Ectodermal cell (in vitro differentiated cells): ENCODE data around the gene ANKFY1.
"Not testable (repeated sequence)": the region's sequence is repeated elsewhere in the genome, so short reads cannot be mapped to it uniquely, and the experiment has no call there.

Experiments used
- H3K27ac ChIP-seq: 2 replicates; pipeline ENCODE4 v1.7.0; 2013; ENCODE audit warnings: mild to moderate bottlenecking, low read depth, low read length; ENCODE audit not compliant: insufficient read depth, poor library complexity, severe bottlenecking
- H3K27me3 ChIP-seq: 2 replicates; pipeline ENCODE4 v1.7.0; 2013; ENCODE audit warnings: mild to moderate bottlenecking, low read length; ENCODE audit not compliant: insufficient read depth, control insufficient read depth, poor library complexity, severe bottlenecking
- H3K36me3 ChIP-seq: one replicate; pipeline ENCODE4 v1.7.0; 2013; ENCODE audit warnings: low read length; ENCODE audit not compliant: control insufficient read depth, insufficient read depth
- H3K4me1 ChIP-seq: one replicate; pipeline ENCODE4 v1.7.0; 2013; ENCODE audit warnings: low read length; ENCODE audit not compliant: control insufficient read depth, insufficient read depth
- H3K4me3 ChIP-seq: 2 replicates; pipeline ENCODE4 v1.7.0; 2013; ENCODE audit warnings: low read depth, low read length, control low read depth; ENCODE audit not compliant: insufficient read depth
- H3K9me3 ChIP-seq: 2 replicates; pipeline ENCODE4 v1.7.0; 2013; ENCODE audit warnings: mild to moderate bottlenecking, low read length, moderate library complexity; ENCODE audit not compliant: control insufficient read depth
- WGBS, 2 experiments: methylation state at CpG; one replicate each; pipeline ENCODE4 v1.1.7; 2013; ENCODE audit warnings: missing lambda C conversion rate in 2 of 2; 5-methylcytosine and 5-hydroxymethylcytosine counted together

The ANKFY1 gene

DNA sequence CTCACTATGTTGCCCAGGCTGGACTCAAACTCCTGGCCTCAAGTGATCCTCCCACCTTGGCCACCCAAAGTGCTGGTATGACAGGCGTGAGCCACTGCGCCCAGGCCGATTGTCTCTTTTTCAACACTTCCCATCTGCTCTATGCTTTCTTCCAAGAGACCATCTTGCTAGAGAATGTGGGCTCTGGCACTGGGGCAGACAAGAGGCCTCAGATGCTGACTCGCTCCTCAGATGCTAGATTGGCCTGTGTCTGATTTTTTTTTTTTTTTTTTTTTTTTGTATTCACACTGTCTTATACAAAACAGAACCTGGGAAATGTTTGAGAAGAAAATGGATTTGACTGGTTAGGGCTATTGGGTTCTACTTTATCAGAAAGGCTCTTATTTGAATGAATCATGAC, 62.6 kb downstream of the ANKFY1 start:
- WGBS, 2 experiments = 97 to 98% methylated on average over 4 of the region's 4 CpGs
- no peak overlapping the region for H3K4me3 ChIP-seq
- H3K9me3 ChIP-seq = no peaks in the 10 kb centered on the region

DNA sequence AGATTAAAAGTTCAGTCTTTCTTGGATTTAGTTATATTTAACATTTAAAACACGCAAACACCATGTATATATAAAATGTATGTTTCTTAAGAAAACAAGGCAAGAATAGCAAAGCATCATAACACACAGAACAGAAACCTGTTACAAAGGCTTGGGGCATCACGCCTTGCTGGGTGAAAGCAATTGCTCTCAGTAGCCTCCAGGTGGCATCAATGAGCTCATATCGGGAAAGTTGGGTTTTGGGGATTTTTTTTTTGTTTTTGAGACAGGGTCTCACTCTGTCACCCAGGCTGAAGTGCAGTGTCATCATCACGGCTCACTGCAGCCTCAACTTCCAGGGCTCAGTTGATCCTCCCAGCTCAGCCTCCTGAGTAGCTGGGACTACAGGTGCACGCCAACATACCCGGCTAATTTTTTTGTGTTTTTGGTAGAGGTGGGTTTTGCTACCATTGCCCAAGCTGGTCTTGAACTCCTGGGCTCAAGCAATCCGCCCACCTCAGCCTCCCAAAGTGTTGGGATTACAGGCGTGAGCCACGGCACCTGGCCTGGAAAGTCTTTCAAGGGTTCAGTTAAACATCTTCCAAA, 63.9 kb downstream of the ANKFY1 start:
- Histone ChIP-seq H3K9me3 (no peaks in the 10 kb centered on the region), H3K4me3 (no peak overlapping the region), H3K27me3 (no peaks in the 10 kb centered on the region), H3K4me1 (no peaks in the 10 kb centered on the region), H3K36me3 (peaks cover 15% of the 10 kb centered on the region), H3K27ac (no peak overlapping the region)
- 67 to 68% methylated on average over 8 to 9 of the region's 9 CpGs for WGBS, 2 experiments

More for the DNA sequence above, 62.6 kb downstream of the ANKFY1 start:
- Histone ChIP-seq H3K36me3 (peaks cover 16% of the 10 kb centered on the region), H3K4me1 (no peaks in the 10 kb centered on the region), H3K27ac (no peak overlapping the region), H3K27me3 (no peaks in the 10 kb centered on the region)

DNA sequence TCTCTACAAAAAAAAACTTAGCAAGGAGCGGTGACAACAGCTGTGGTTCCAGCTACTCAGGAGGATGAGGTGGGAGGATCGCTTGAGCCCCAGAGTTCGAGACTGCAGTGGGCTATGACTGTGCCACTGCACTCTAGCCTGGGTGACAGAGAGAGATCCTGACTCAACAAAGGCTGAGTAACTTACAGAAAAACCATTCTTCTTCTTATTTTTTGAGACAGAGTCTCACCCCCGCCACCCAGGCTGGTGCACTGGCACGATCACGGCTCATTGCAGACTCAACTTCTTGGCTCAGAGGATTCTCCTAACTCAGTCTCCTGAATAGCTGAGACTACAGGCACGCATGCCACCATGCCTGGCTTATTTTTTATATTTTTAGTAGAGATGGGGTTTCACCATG, 64.8 kb downstream of the ANKFY1 start:
- Histone ChIP-seq H3K27me3 (no peaks in the 10 kb centered on the region), H3K4me1 (no peaks in the 10 kb centered on the region), H3K36me3 (peaks cover 24% of the 10 kb centered on the region), H3K4me3 (no peak overlapping the region), H3K9me3 (no peaks in the 10 kb centered on the region), H3K27ac (no peak overlapping the region)
- 92 to 96% methylated on average over 7 of the region's 7 CpGs for WGBS, 2 experiments

DNA sequence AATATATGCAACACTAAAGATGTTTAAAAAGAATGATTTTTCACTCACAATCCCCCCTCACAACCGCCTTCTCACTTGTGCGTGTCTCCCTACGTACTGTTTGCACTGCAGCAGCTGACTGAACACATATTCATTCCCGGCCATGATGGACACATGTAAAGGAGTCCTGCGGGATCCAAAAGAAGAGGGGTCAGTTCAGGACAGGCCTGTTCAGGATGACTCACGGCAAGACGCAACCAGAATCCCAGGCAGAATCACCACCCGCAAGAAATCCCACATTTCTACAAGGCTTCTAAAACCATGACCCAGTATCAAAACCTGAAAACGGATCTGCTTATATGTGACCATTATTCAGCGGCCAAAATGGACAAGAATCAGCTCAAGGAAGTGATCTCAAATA, 68.5 kb downstream of the ANKFY1 start:
- Histone ChIP-seq H3K36me3 (peaks cover 28% of the 10 kb centered on the region), H3K4me3 (no peak overlapping the region), H3K27ac (no peak overlapping the region)

DNA sequence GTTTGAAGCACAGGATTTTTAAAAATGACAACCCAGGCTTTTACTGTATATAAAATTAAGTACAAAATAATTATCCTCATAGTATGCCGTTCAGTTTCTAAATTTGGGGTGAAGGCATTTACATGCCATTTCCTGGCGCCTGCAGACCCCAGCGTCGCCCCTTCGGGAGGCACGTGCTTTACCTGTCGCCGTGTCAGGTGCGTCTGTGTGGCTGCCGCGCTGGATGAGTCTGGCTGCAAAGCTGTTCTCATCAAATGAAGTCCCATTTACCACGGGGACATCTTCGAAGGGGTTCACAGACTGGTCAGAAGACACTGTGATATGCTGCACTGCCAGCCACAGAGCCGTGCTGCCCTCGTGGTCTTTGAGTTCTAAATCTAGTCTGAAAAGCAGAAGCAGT, 69.0 kb downstream of the ANKFY1 start:
- WGBS, 2 experiments = 94 to 96% methylated on average over 15 of the region's 15 CpGs
- H3K36me3 ChIP-seq = peaks cover 28% of the 10 kb centered on the region
- no peak overlapping the region for H3K4me3 ChIP-seq

More for the DNA sequence above, 68.5 kb downstream of the ANKFY1 start:
- 94 to 96% methylated on average over 10 of the region's 10 CpGs for WGBS, 2 experiments
- Histone ChIP-seq H3K4me1 (no peaks in the 10 kb centered on the region), H3K27me3 (no peaks in the 10 kb centered on the region), H3K9me3 (no peaks in the 10 kb centered on the region)

DNA sequence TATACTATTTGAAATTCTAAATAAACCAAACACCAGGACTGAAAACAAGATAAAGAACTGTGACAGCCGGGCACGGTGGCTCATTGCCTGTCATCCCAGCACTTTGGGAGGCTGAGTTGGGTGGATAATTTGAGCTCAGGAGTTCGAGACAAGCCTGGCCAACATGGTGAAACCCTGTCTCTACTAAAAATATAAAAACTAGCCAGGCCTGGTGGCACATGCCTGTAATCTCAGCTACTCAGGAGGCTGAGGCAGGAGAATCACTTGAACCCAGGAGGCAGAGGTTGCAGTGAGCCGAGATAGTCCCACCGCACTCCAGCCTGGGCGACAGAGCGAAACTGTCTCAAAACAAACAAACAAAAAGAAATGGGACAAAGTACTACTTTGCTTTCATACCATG, 73.0 kb downstream of the ANKFY1 start:
- WGBS, 2 experiments = 93 to 95% methylated on average over 7 of the region's 7 CpGs
- H3K27me3 ChIP-seq, H3K9me3 ChIP-seq, H3K27ac ChIP-seq, H3K4me1 ChIP-seq, H3K4me3 ChIP-seq: not testable (repeated sequence)
- peaks cover 23% of the 10 kb centered on the region for H3K36me3 ChIP-seq

More for the DNA sequence above, 69.0 kb downstream of the ANKFY1 start:
- Histone ChIP-seq H3K4me1 (no peaks in the 10 kb centered on the region), H3K27ac (no peak overlapping the region), H3K27me3 (no peaks in the 10 kb centered on the region), H3K9me3 (no peaks in the 10 kb centered on the region)

DNA sequence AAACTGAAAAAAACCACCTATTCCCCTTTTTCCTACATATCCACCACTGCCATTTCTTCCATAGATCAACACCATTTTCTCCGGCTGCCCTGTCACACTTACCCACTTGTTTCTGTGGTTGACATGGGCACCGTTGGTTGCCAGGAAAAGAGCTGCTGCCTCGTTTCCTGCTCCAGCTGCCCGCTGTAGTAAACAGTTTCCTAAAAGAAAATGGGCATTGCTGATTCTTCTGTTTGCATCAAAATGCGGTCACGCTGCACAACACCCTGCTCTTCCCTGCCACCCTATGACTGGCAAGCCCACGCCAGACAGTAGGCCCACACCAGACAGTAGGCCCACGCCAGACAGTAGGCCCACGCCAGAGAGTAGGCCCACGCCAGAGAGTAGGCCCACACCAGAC, 74.5 kb downstream of the ANKFY1 start:
- H3K27ac ChIP-seq = no peak overlapping the region

DNA sequence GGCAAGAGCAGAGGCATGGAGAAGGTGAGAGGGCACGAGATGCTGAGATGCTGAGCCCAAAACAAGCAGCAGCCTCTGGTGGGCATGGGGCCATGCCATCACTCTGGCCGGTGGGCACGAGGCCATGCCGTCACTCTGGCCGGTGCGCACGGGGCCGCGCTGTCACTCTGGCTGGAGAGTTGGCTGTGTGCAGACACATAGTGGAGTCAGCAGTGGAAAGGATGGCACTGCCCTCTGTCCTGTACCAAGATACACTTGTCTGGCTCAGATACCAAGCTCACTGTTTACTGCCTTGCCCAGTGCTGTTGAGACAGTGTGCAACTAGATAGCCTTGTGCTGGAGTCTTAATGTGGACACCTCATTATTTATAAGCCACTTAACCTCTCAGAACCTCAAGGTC, 75.7 kb downstream of the ANKFY1 start:
- Histone ChIP-seq H3K9me3 (no peaks in the 10 kb centered on the region), H3K36me3 (peaks cover 22% of the 10 kb centered on the region), H3K4me1 (peaks cover 5% of the 10 kb centered on the region), H3K4me3 (no peak overlapping the region), H3K27ac (no peak overlapping the region), H3K27me3 (no peaks in the 10 kb centered on the region)
- 97% methylated on average over 9 of the region's 9 CpGs for WGBS, 2 experiments

More for the DNA sequence above, 74.5 kb downstream of the ANKFY1 start:
- H3K9me3 ChIP-seq = no peaks in the 10 kb centered on the region
- H3K4me3 ChIP-seq = no peak overlapping the region
- H3K27me3 ChIP-seq = no peaks in the 10 kb centered on the region
- H3K36me3 ChIP-seq = peaks cover 17% of the 10 kb centered on the region
- peaks cover 5% of the 10 kb centered on the region for H3K4me1 ChIP-seq
- 95 to 96% methylated on average over 10 of the region's 10 CpGs for WGBS, 2 experiments

DNA sequence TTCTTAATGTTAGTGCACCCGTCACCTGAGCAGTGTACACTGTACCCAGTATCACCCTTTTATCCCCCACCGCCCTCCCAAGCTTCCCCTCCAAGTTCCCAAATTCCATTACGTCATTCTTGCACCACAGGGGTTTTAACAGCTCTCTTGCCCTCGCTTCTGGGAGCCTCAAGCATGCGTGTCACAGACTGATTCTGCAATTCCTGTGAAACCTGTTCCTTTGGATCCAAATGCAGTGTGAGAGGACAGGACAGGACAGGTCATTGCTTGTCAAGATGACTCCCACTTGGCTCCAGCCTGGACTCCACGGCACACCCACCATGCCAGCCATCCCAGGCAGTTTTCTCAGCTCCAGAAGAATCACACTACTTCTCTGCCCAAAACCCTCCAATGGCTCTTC, 76.7 kb downstream of the ANKFY1 start:
- Histone ChIP-seq H3K27ac (peak overlapping the region; percentile 36), H3K27me3 (no peaks in the 10 kb centered on the region), H3K4me1 (peaks cover 5% of the 10 kb centered on the region), H3K9me3 (no peaks in the 10 kb centered on the region), H3K36me3 (peaks cover 29% of the 10 kb centered on the region), H3K4me3 (no peak overlapping the region)
- WGBS, 2 experiments = 73 to 86% methylated on average over 6 of the region's 6 CpGs

DNA sequence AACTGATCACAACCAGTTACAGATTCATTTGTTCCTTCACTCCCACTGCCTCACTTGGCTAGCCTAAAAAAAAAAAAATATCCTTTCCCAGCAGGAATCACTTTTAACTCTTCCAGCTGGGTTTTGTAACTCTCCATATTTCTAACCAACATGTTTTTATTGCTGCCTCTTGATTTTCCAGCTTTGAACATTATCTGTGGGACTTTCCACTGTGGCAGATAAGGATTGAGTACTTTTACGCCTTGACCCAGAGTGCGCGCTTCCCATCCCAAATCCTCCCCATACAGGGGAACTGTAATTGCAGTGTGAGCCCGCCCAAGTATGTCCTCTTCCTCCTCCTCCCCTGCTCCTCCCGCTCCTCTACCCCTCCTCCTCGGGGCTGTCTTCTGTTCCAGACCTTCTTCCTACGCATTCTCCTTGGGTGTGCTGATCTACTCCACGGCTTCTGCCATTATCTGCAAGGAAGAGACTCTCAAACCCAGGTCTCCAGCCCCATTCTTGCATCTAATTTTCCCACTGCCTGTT, 77.4 kb downstream of the ANKFY1 start:
- H3K36me3 ChIP-seq = peaks cover 35% of the 10 kb centered on the region
- no peak overlapping the region for H3K4me3 ChIP-seq
- no peaks in the 10 kb centered on the region for H3K27me3 ChIP-seq
- H3K27ac ChIP-seq = no peak overlapping the region
- peaks cover 5% of the 10 kb centered on the region for H3K4me1 ChIP-seq
- H3K9me3 ChIP-seq = no peaks in the 10 kb centered on the region
- WGBS, 2 experiments = 85 to 89% methylated on average over 8 of the region's 8 CpGs
